PC-3 (cell line): ENCODE measurements around the gene TTLL1. TPM values are rescaled to one million over a fixed set of nuclear protein-coding genes. Genes with fewer than 3 reads are reported as not detected.

ENCODE experiments used
- ATAC-seq: fragments of 200-7000 bp; cut with Tn5 transposase; 2 replicates; pipeline ENCODE4 v1.9.1; 2020; ENCODE audit warnings: mild to moderate bottlenecking, moderate library complexity
- BruUV-seq: library from RNA; stranded (reverse); fragments of 400-500 nt; replicated peaks from 2 replicates; lab custom pipeline; 2021; lab: Mats Ljungman, UMichigan
- CTCF ChIA-PET: fragments of 300-600 bp; sonication (Branson Sonifier 250); formaldehyde crosslinking; loops from one replicate; lab custom pipeline; 2022; ENCODE audit warnings: antibody characterized with exemption; lab: Charles Lee
- POLR2A ChIA-PET: fragments of 300-600 bp; sonication (Branson Sonifier 250); formaldehyde crosslinking; loops from one replicate; lab custom pipeline; 2022; ENCODE audit warnings: antibody characterized with exemption; ENCODE audit not compliant: unreplicated experiment; lab: Charles Lee
- DNase-seq: peaks from one replicate; pipeline ENCODE4 v3.0.0-alpha.2; 2015
- H2AFZ ChIP-seq: fragments of 300-600 bp; sonication (generic); 2 replicates; pipeline ENCODE4 v1.6.0; 2016; ENCODE audit warnings: antibody characterized with exemption, low read length
- H3F3A ChIP-seq: fragments of 300-600 bp; sonication (generic); one replicate; pipeline ENCODE4 v1.6.0; 2017; ENCODE audit warnings: antibody characterized with exemption, low read length, control low read depth, mild to moderate bottlenecking; ENCODE audit not compliant: unreplicated experiment
- H3K27ac ChIP-seq: fragments of 300-600 bp; sonication (generic); 2 replicates; pipeline ENCODE4 v1.5.1; 2016; ENCODE audit warnings: mild to moderate bottlenecking, low read length
- H3K27me3 ChIP-seq: fragments of 300-600 bp; sonication (generic); 2 replicates; pipeline ENCODE4 v1.6.1; 2016; ENCODE audit warnings: low read length, mixed read lengths
- H3K36me3 ChIP-seq: fragments of 300-600 bp; sonication (generic); 2 replicates; pipeline ENCODE4 v1.6.1; 2016; ENCODE audit warnings: low read depth, mixed run types, low read length, mixed read lengths
- H3K4me1 ChIP-seq: fragments of 300-600 bp; sonication (generic); 2 replicates; pipeline ENCODE4 v1.5.1; 2016; ENCODE audit warnings: low read length; ENCODE audit not compliant: insufficient read depth
- H3K4me2 ChIP-seq: fragments of 300-600 bp; sonication (generic); 2 replicates; pipeline ENCODE4 v1.6.0; 2016; ENCODE audit warnings: low read length
- H3K4me3 ChIP-seq: fragments of 300-600 bp; sonication (generic); 2 replicates; pipeline ENCODE4 v1.5.1; 2016; ENCODE audit warnings: mild to moderate bottlenecking, low read length, mixed read lengths
- H3K79me2 ChIP-seq: fragments of 300-600 bp; sonication (generic); 2 replicates; pipeline ENCODE4 v1.6.1; 2017; ENCODE audit warnings: low read length, mixed read lengths
- H3K9ac ChIP-seq: fragments of 300-600 bp; sonication (generic); 2 replicates; pipeline ENCODE4 v1.6.0; 2016; ENCODE audit warnings: mild to moderate bottlenecking, low read length
- H3K9me2 ChIP-seq: fragments of 300-600 bp; sonication (generic); replicated peaks from 2 replicates; pipeline ENCODE4 v1.6.1; 2016; ENCODE audit warnings: mixed run types, low read length, mixed read lengths
- H3K9me3 ChIP-seq: fragments of 300-600 bp; sonication (generic); 2 replicates; pipeline ENCODE4 v1.6.1; 2016; ENCODE audit warnings: low read length, mixed read lengths
- H4K20me1 ChIP-seq: fragments of 300-600 bp; sonication (generic); 2 replicates; pipeline ENCODE4 v1.6.1; 2016; ENCODE audit warnings: low read length, mixed read lengths
- CTCF ChIP-seq: fragments of 300-600 bp; sonication (generic); conservative IDR thresholded peaks from 2 replicates; pipeline ENCODE4 v1.5.1; 2017; ENCODE audit warnings: antibody characterized with exemption, low read depth, mild to moderate bottlenecking, low read length
- EZH2 ChIP-seq: fragments of 300-600 bp; sonication (generic); IDR thresholded peaks from one replicate; pipeline ENCODE4 v1.6.1; 2017; ENCODE audit warnings: antibody characterized with exemption, mild to moderate bottlenecking, low read length; ENCODE audit not compliant: unreplicated experiment
- EZH2phosphoT487 ChIP-seq: fragments of 300-600 bp; sonication (generic); IDR thresholded peaks from 2 replicates; pipeline ENCODE4 v1.6.1; 2018; ENCODE audit warnings: mild to moderate bottlenecking, antibody characterized with exemption, low read length, borderline replicate concordance
- intact Hi-C: fragments of 100-400 bp; cut with micrococcal nuclease; formaldehyde crosslinking; loops from 2 replicates; pipeline ENCODE4 v1.9.0; 2023
- total RNA-seq: library from RNA; depleted of rRNA; stranded (reverse); fragments of >200 nt; gene quantifications from 2 replicates; pipeline ENCODE4 v1.2.3, GENCODE V29; 2014

TTLL1 gene
- total RNA-seq, 1 experiment from 2014 or later: 0.77 TPM

- H2AFZ ChIP-seq: no peak overlapping the region
- peaks cover 12% of the 10 kb centered on the region for H3K79me2 ChIP-seq
- peaks cover 8% of the 10 kb centered on the region for H3K36me3 ChIP-seq
These were observed 42.7 kb upstream of the TTLL1 start for GRCh38 chr22:43131773-43132501.

GRCh38 chr22:43129426-43130425 is 40.5 kb upstream of the TTLL1 start:
- Histone ChIP-seq H4K20me1 (no peaks in the 10 kb centered on the region), H3K9me2 (no peaks in the 10 kb centered on the region), H3K36me3 (no peaks in the 10 kb centered on the region; the same call in 1 of the 2 replicates), H3K4me1 (peaks cover 36% of the 10 kb centered on the region), H3K27ac (no peak overlapping the region), H3K27me3 (no peaks in the 10 kb centered on the region), H3K9me3 (no peaks in the 10 kb centered on the region), H3K79me2 (peaks cover 12% of the 10 kb centered on the region), H3K4me2 (no peak overlapping the region), H3K4me3 (no peak overlapping the region), H2AFZ (no peak overlapping the region), H3F3A (no peaks in the 10 kb centered on the region), H3K9ac (no peak overlapping the region)
- TF ChIP-seq EZH2: no peak
- TF ChIP-seq EZH2phosphoT487: no peak
- no peak for TF ChIP-seq CTCF
- POLR2A ChIA-PET: no interaction called here
- intact Hi-C loops: no loop called here
- no peak for DNase-seq
- no peak for ATAC-seq
- no TSS peak for BruUV-seq
- CTCF ChIA-PET: no interaction called here

More at GRCh38 chr22:43131773-43132501, 42.7 kb upstream of the TTLL1 start:
- Histone ChIP-seq H4K20me1 (no peaks in the 10 kb centered on the region), H3K9me3 (no peaks in the 10 kb centered on the region), H3K9me2 (no peaks in the 10 kb centered on the region), H3K27ac (no peak overlapping the region), H3K27me3 (no peaks in the 10 kb centered on the region), H3K4me2 (no peak overlapping the region), H3K9ac (no peak overlapping the region), H3K4me3 (no peak overlapping the region), H3K4me1 (peaks cover 28% of the 10 kb centered on the region), H3F3A (no peaks in the 10 kb centered on the region)
- ATAC-seq: no peak
- CTCF ChIA-PET: interaction anchor here (0.6 kb wide), 1 partner anchor 100 kb away, joined by 24 read pairs; no protein-coding TSS in a partner anchor
- TF ChIP-seq CTCF (no peak), EZH2phosphoT487 (no peak), EZH2 (no peak)
- POLR2A ChIA-PET: no interaction called here
- BruUV-seq: no TSS peak
- DNase-seq: no peak
- intact Hi-C loops: no loop called here
